ENCODE data around the gene FOXB1.

Gene FOXB1

GRCh38 chr15:60021589-60022378, 17.7 kb downstream of the FOXB1 start:
- H3K9ac ChIP-seq (ENCODE audit: low read depth, low read length) = no peak overlapping the region
- H3K4me1 ChIP-seq (ENCODE audit: insufficient read depth, low read length) = peaks cover 26% of the 10 kb centered on the region
- H3K36me3 ChIP-seq (ENCODE audit: insufficient read depth, low read length) = no peaks in the 10 kb centered on the region
- peaks cover 3% of the 10 kb centered on the region; the same call in 1 of the 2 replicates for H3K9me3 ChIP-seq (ENCODE audit: control insufficient read depth, insufficient read depth, low read length)

GRCh38 chr15:60022379-60022741, 18.2 kb downstream of the FOXB1 start:
- Histone ChIP-seq H3K4me1 (ENCODE audit: insufficient read depth, low read length) (peaks cover 26% of the 10 kb centered on the region), H3K9me3 (ENCODE audit: control insufficient read depth, insufficient read depth, low read length) (peaks cover 3% of the 10 kb centered on the region; the same call in 1 of the 2 replicates)

GRCh38 chr15:60026555-60026954, 22.4 kb downstream of the FOXB1 start:
- no peaks in the 10 kb centered on the region for H3K9me3 ChIP-seq (ENCODE audit: control insufficient read depth, insufficient read depth, low read length)
- H3K9ac ChIP-seq (ENCODE audit: low read depth, low read length) = no peak overlapping the region
- H3K36me3 ChIP-seq (ENCODE audit: insufficient read depth, low read length) = no peaks in the 10 kb centered on the region

More at GRCh38 chr15:60022379-60022741, 18.2 kb downstream of the FOXB1 start:
- no peaks in the 10 kb centered on the region for H3K36me3 ChIP-seq (ENCODE audit: insufficient read depth, low read length)
- no peak overlapping the region for H3K9ac ChIP-seq (ENCODE audit: low read depth, low read length)

GRCh38 chr15:60035344-60035743, 31.2 kb downstream of the FOXB1 start:
- no peaks in the 10 kb centered on the region for H3K36me3 ChIP-seq (ENCODE audit: insufficient read depth, low read length)
- H3K4me1 ChIP-seq (ENCODE audit: insufficient read depth, low read length) = peaks cover 11% of the 10 kb centered on the region
- no peak overlapping the region for H3K9ac ChIP-seq (ENCODE audit: low read depth, low read length)
- no peaks in the 10 kb centered on the region for H3K9me3 ChIP-seq (ENCODE audit: control insufficient read depth, insufficient read depth, low read length)

More at GRCh38 chr15:60026555-60026954, 22.4 kb downstream of the FOXB1 start:
- H3K4me1 ChIP-seq (ENCODE audit: insufficient read depth, low read length) = peaks cover 24% of the 10 kb centered on the region

GRCh38 chr15:60039316-60039715, 35.2 kb downstream of the FOXB1 start:
- no peak overlapping the region for H3K9ac ChIP-seq (ENCODE audit: low read depth, low read length)
- H3K9me3 ChIP-seq (ENCODE audit: control insufficient read depth, insufficient read depth, low read length) = no peaks in the 10 kb centered on the region
- H3K36me3 ChIP-seq (ENCODE audit: insufficient read depth, low read length) = no peaks in the 10 kb centered on the region
- H3K4me1 ChIP-seq (ENCODE audit: insufficient read depth, low read length) = peaks cover 30% of the 10 kb centered on the region

GRCh38 chr15:60043744-60044435, 39.8 kb downstream of the FOXB1 start:
- Histone ChIP-seq H3K9ac (ENCODE audit: low read depth, low read length) (no peak overlapping the region), H3K9me3 (ENCODE audit: control insufficient read depth, insufficient read depth, low read length) (no peaks in the 10 kb centered on the region), H3K4me1 (ENCODE audit: insufficient read depth, low read length) (peaks cover 31% of the 10 kb centered on the region), H3K36me3 (ENCODE audit: insufficient read depth, low read length) (no peaks in the 10 kb centered on the region)

GRCh38 chr15:60044636-60045270, 40.6 kb downstream of the FOXB1 start:
- peaks cover 27% of the 10 kb centered on the region for H3K4me1 ChIP-seq (ENCODE audit: insufficient read depth, low read length)
- peaks cover 6% of the 10 kb centered on the region; the same call in 1 of the 2 replicates for H3K9me3 ChIP-seq (ENCODE audit: control insufficient read depth, insufficient read depth, low read length)
- H3K36me3 ChIP-seq (ENCODE audit: insufficient read depth, low read length) = no peaks in the 10 kb centered on the region
- H3K9ac ChIP-seq (ENCODE audit: low read depth, low read length) = no peak overlapping the region

GRCh38 chr15:60047701-60048100, 43.6 kb downstream of the FOXB1 start:
- Histone ChIP-seq H3K9ac (ENCODE audit: low read depth, low read length) (no peak overlapping the region), H3K4me1 (ENCODE audit: insufficient read depth, low read length) (peaks cover 13% of the 10 kb centered on the region), H3K36me3 (ENCODE audit: insufficient read depth, low read length) (no peaks in the 10 kb centered on the region), H3K9me3 (ENCODE audit: control insufficient read depth, insufficient read depth, low read length) (peaks cover 11% of the 10 kb centered on the region; the same call in 1 of the 2 replicates)

GRCh38 chr15:60049948-60050347, 45.8 kb downstream of the FOXB1 start:
- Histone ChIP-seq H3K9ac (ENCODE audit: low read depth, low read length) (no peak overlapping the region), H3K9me3 (ENCODE audit: control insufficient read depth, insufficient read depth, low read length) (peaks cover 11% of the 10 kb centered on the region; the same call in 1 of the 2 replicates), H3K4me1 (ENCODE audit: insufficient read depth, low read length) (peaks cover 2% of the 10 kb centered on the region; the same call in 1 of the 2 replicates), H3K36me3 (ENCODE audit: insufficient read depth, low read length) (no peaks in the 10 kb centered on the region)

GRCh38 chr15:60052796-60053195, 48.7 kb downstream of the FOXB1 start:
- peaks cover 11% of the 10 kb centered on the region; the same call in 1 of the 2 replicates for H3K9me3 ChIP-seq (ENCODE audit: control insufficient read depth, insufficient read depth, low read length)
- H3K4me1 ChIP-seq (ENCODE audit: insufficient read depth, low read length) = no peaks in the 10 kb centered on the region
- no peaks in the 10 kb centered on the region for H3K36me3 ChIP-seq (ENCODE audit: insufficient read depth, low read length)
- no peak overlapping the region for H3K9ac ChIP-seq (ENCODE audit: low read depth, low read length)

GRCh38 chr15:60054472-60054871, 50.4 kb downstream of the FOXB1 start:
- no peaks in the 10 kb centered on the region for H3K36me3 ChIP-seq (ENCODE audit: insufficient read depth, low read length)
- no peaks in the 10 kb centered on the region for H3K4me1 ChIP-seq (ENCODE audit: insufficient read depth, low read length)
- no peak overlapping the region for H3K9ac ChIP-seq (ENCODE audit: low read depth, low read length)
- H3K9me3 ChIP-seq (ENCODE audit: control insufficient read depth, insufficient read depth, low read length) = peaks cover 8% of the 10 kb centered on the region; the same call in 1 of the 2 replicates

Data from ES-I3 (cell line).